Stimulated activated CD4-positive, alpha-beta T cell treated with anti-CD3 and anti-CD28 coated beads, Interleukin-4, amount 100 ng/mL, for 24 hours (primary cell): ENCODE measurements around the gene CCR3.
"Not testable (repeated sequence)": the region's sequence is repeated elsewhere in the genome, so short reads cannot be mapped to it uniquely, and the experiment has no call there.

Source experiments
- DNase-seq: peaks from one replicate; pipeline ENCODE4 v3.0.0-alpha.2; 2020

CCR3 gene

GRCh38 chr3:46242120-46242519 lies at the start of gene CCR3:
Gene CCR3 (plus strand): TSS chr3:46242460. CDS start chr3:46265159, 22,699 bp downstream.
- DNase-seq, result no peak

- DNase-seq, result no peak
Measured at GRCh38 chr3:46192939-46193338, 49.3 kb upstream of the CCR3 start.

- no peak for DNase-seq
Measured at GRCh38 chr3:46193436-46193835, 48.8 kb upstream of the CCR3 start.

GRCh38 chr3:46194868-46195553 lies 47.2 kb upstream of the CCR3 start:
- DNase-seq, result no peak

- no peak for DNase-seq
Measured at GRCh38 chr3:46196261-46196957, 45.9 kb upstream of the CCR3 start.

- DNase-seq, result no peak
Measured at GRCh38 chr3:46200211-46200610, 42.0 kb upstream of the CCR3 start.

- DNase-seq, result no peak
Measured at GRCh38 chr3:46200790-46201189, 41.5 kb upstream of the CCR3 start.

- DNase-seq, result no peak
Measured at GRCh38 chr3:46202535-46202934, 39.7 kb upstream of the CCR3 start.

- no peak for DNase-seq
Measured at GRCh38 chr3:46203681-46204080, 38.6 kb upstream of the CCR3 start.

- DNase-seq, result no peak
Measured at GRCh38 chr3:46205286-46205960, 36.8 kb upstream of the CCR3 start.

- DNase-seq, result no peak
Measured at GRCh38 chr3:46206282-46207015, 35.8 kb upstream of the CCR3 start.

- not testable (repeated sequence) for DNase-seq
Measured at GRCh38 chr3:46207514-46207913, 34.7 kb upstream of the CCR3 start.

- DNase-seq, result peak; percentile 47
Measured at GRCh38 chr3:46208167-46208704, 34.0 kb upstream of the CCR3 start, which contains the start of gene CCR1. Gene CCR1 (minus strand): TSS chr3:46208313. CDS start chr3:46204313, 4,000 bp downstream.

GRCh38 chr3:46209053-46209452 lies 33.2 kb upstream of the CCR3 start:
- DNase-seq, result no peak

- no peak for DNase-seq
Measured at GRCh38 chr3:46209746-46210470, 32.4 kb upstream of the CCR3 start.

GRCh38 chr3:46212101-46212500 lies 30.2 kb upstream of the CCR3 start:
- no peak for DNase-seq

GRCh38 chr3:46213201-46213600 lies 29.1 kb upstream of the CCR3 start:
- no peak for DNase-seq

GRCh38 chr3:46214751-46215352 lies 27.4 kb upstream of the CCR3 start:
- no peak for DNase-seq

GRCh38 chr3:46215810-46216414 lies 26.3 kb upstream of the CCR3 start:
- DNase-seq, result no peak

- DNase-seq, result no peak
Measured at GRCh38 chr3:46218196-46218709, 24.0 kb upstream of the CCR3 start.

- no peak for DNase-seq
Measured at GRCh38 chr3:46221391-46221790, 20.9 kb upstream of the CCR3 start.
